Body of pancreas (tissue), 4 donors: ENCODE data around the gene TAF3.

Experiments used
- CTCF ChIP-seq, 7 experiments: fragments of 450-650 bp in 4 of 7; fragments of 200-600 bp in 3 of 7; sonication (generic) in 3 of 7; IDR thresholded peaks; one replicate each; pipeline ENCODE4 v1.5.1; 2016 to 2019; ENCODE audit warnings: antibody characterized with exemption in 7 of 7
- POLR2A ChIP-seq, 3 donors: fragments of 450-650 bp; IDR thresholded peaks; one replicate each; pipeline ENCODE4 v1.6.1; 2016; ENCODE audit warnings: antibody characterized with exemption in 3 of 3, mild to moderate bottlenecking in 2 of 3

GRCh38 chr10:7824251-7824650 lies 5.9 kb downstream of the TAF3 start:
- no peak for TF ChIP-seq CTCF (IDR thresholded peaks at IDR 0.05)
- no peak for TF ChIP-seq POLR2A (IDR thresholded peaks at IDR 0.05)
